Body of pancreas (tissue), 4 donors: ENCODE results near the gene NLGN1. TPM values are rescaled to one million over a fixed set of nuclear protein-coding genes. Genes with fewer than 3 reads are reported as not detected.

Source experiments
- ATAC-seq: fragments of 150-250 bp; one replicate; pipeline ENCODE4 v1.9.1; 2016
- DNase-seq, 4 donors: peaks; one replicate each; pipeline ENCODE4 v3.0.0-alpha.2; 2019
- H3K27ac ChIP-seq, 4 donors: fragments of 200-600 bp; sonication (generic); 1 replicate in 3 of 4; 2 replicates in 1 of 4; pipeline versions ENCODE4 v1.5.1 to v1.6.1; 2016 to 2019; ENCODE audit warnings: mild to moderate bottlenecking in 1 of 4, mixed read lengths in 1 of 4, moderate library complexity in 1 of 4
- H3K27me3 ChIP-seq, 2 donors: fragments of 200-600 bp; sonication (generic); one replicate each; pipeline ENCODE4 v1.6.0; 2016; ENCODE audit warnings: mild to moderate bottlenecking in 1 of 2
- H3K36me3 ChIP-seq, 2 donors: fragments of 200-600 bp; sonication (generic); replicated peaks in 1 of 2; 2 replicates each; pipeline ENCODE4 v1.5.1; 2016; ENCODE audit warnings: low read depth in 2 of 2; ENCODE audit not compliant: insufficient read depth in 1 of 2
- H3K4me1 ChIP-seq: fragments of 200-600 bp; sonication (generic); one replicate; pipeline ENCODE4 v1.6.0; 2016
- H3K4me3 ChIP-seq, 2 donors: fragments of 200-600 bp; sonication (generic); 1 replicate in 1 of 2; 2 replicates in 1 of 2; pipeline ENCODE4 v1.5.1; 2016 to 2019
- H3K9me3 ChIP-seq, 3 donors: fragments of 200-600 bp; sonication (generic); 1 replicate in 2 of 3; 2 replicates in 1 of 3; pipeline ENCODE4 v1.5.1; 2016
- CTCF ChIP-seq, 7 experiments: fragments of 450-650 bp in 4 of 7; fragments of 200-600 bp in 3 of 7; sonication (generic) in 3 of 7; IDR thresholded peaks; one replicate each; pipeline ENCODE4 v1.5.1; 2016 to 2019; ENCODE audit warnings: antibody characterized with exemption in 7 of 7
- POLR2A ChIP-seq, 3 donors: fragments of 450-650 bp; IDR thresholded peaks; one replicate each; pipeline ENCODE4 v1.6.1; 2016; ENCODE audit warnings: antibody characterized with exemption in 3 of 3, mild to moderate bottlenecking in 2 of 3
- WGBS, 2 donors: methylation state at CpG; one replicate each; pipeline ENCODE4 v1.1.5; 2017; 5-methylcytosine and 5-hydroxymethylcytosine counted together
- intact Hi-C: fragments of 100-400 bp; cut with DNase I; formaldehyde crosslinking; loops from one replicate; pipeline ENCODE4 v1.15.1; 2023
- total RNA-seq, 2 donors: library from RNA; depleted of rRNA; stranded (reverse); fragments of >200 nt; gene quantifications; one replicate each; pipeline ENCODE4 v1.1.0, GENCODE V29; 2016

The NLGN1 gene
- total RNA-seq, 2 donors from 2014 or later, result 0.52 to 1.3 TPM

GRCh38 chr3:173502983-173503568 lies 105.5 kb downstream of the NLGN1 start:
- H3K27ac ChIP-seq, result no peak overlapping the region
- no peaks in the 10 kb centered on the region for H3K36me3 ChIP-seq
- intact Hi-C loops, result no loop called here
- WGBS, 2 donors, result 26 to 28% methylated on average over 4 of the region's 4 CpGs
- DNase-seq (no peak), ATAC-seq (no peak)
- H3K9me3 ChIP-seq, result no peaks in the 10 kb centered on the region
- TF ChIP-seq POLR2A (IDR thresholded peaks at IDR 0.05), result no peak
- TF ChIP-seq CTCF (IDR thresholded peaks at IDR 0.05), result no peak
- no peaks in the 10 kb centered on the region for H3K4me1 ChIP-seq
- H3K27me3 ChIP-seq, result no peaks in the 10 kb centered on the region
- no peak overlapping the region for H3K4me3 ChIP-seq

GRCh38 chr3:173510565-173510964 lies 113.0 kb downstream of the NLGN1 start:
- no peak overlapping the region for H3K4me3 ChIP-seq
- no peak for DNase-seq
- no peak for TF ChIP-seq POLR2A (IDR thresholded peaks at IDR 0.05)
- no peak for TF ChIP-seq CTCF (IDR thresholded peaks at IDR 0.05)
- WGBS, 2 donors, result 64 to 66% methylated on average over 4 of the region's 4 CpGs
- H3K36me3 ChIP-seq, result no peaks in the 10 kb centered on the region
- no peak overlapping the region for H3K27ac ChIP-seq
- H3K27me3 ChIP-seq, result no peaks in the 10 kb centered on the region
- intact Hi-C loops, result no loop called here
- no peak for ATAC-seq
- H3K9me3 ChIP-seq, result no peaks in the 10 kb centered on the region
- H3K4me1 ChIP-seq, result no peaks in the 10 kb centered on the region

GRCh38 chr3:173513123-173513522 lies 115.6 kb downstream of the NLGN1 start:
- ATAC-seq (no peak), DNase-seq (no peak)
- Histone ChIP-seq H3K27me3 (no peaks in the 10 kb centered on the region), H3K27ac (no peak overlapping the region), H3K9me3 (no peaks in the 10 kb centered on the region), H3K4me1 (no peaks in the 10 kb centered on the region), H3K4me3 (no peak overlapping the region), H3K36me3 (no peaks in the 10 kb centered on the region)
- intact Hi-C loops, result no loop called here
- WGBS, 2 donors, result 40 to 42% methylated on average over 1 of the region's 1 CpG
- no peak for TF ChIP-seq POLR2A (IDR thresholded peaks at IDR 0.05)
- TF ChIP-seq CTCF (IDR thresholded peaks at IDR 0.05), result no peak

- TF ChIP-seq POLR2A (IDR thresholded peaks at IDR 0.05), result no peak
- peak; percentile 12 to 59 (median 50) for TF ChIP-seq CTCF (IDR thresholded peaks at IDR 0.05)
- Histone ChIP-seq H3K9me3 (no peaks in the 10 kb centered on the region), H3K36me3 (no peaks in the 10 kb centered on the region), H3K27ac (no peak overlapping the region), H3K27me3 (no peaks in the 10 kb centered on the region), H3K4me1 (no peaks in the 10 kb centered on the region), H3K4me3 (no peak overlapping the region)
- DNase-seq (peak; percentile 26 to 40 (median 26)), ATAC-seq (peak; percentile 66)
- WGBS, 2 donors, result 28 to 32% methylated on average over 8 of the region's 8 CpGs
- intact Hi-C loops, result no loop called here
Observed at GRCh38 chr3:173529062-173529711, 131.6 kb downstream of the NLGN1 start.

- no peak for ATAC-seq
Observed at GRCh38 chr3:173531602-173532001, 134.1 kb downstream of the NLGN1 start.

More at GRCh38 chr3:173531602-173532001, 134.1 kb downstream of the NLGN1 start:
- no peaks in the 10 kb centered on the region for H3K9me3 ChIP-seq
- no peak for TF ChIP-seq POLR2A (IDR thresholded peaks at IDR 0.05)
- no peak for TF ChIP-seq CTCF (IDR thresholded peaks at IDR 0.05)
- H3K4me3 ChIP-seq, result no peak overlapping the region
- H3K36me3 ChIP-seq, result no peaks in the 10 kb centered on the region
- H3K4me1 ChIP-seq, result no peaks in the 10 kb centered on the region
- no peak for DNase-seq
- no peak overlapping the region for H3K27ac ChIP-seq
- no peaks in the 10 kb centered on the region for H3K27me3 ChIP-seq
- 76 to 81% methylated on average over 1 of the region's 1 CpG for WGBS, 2 donors
- intact Hi-C loops, result no loop called here
